Neutrophil (primary cell): ENCODE results near the gene AVPR1A.

Source experiments
- H3K27ac ChIP-seq: fragments of 200-600 bp; sonication (generic); 2 replicates; pipeline ENCODE4 v1.5.1; 2016; ENCODE audit warnings: mild to moderate bottlenecking, moderate library complexity
- H3K27me3 ChIP-seq: fragments of 200-600 bp; sonication (generic); 2 replicates; pipeline ENCODE4 v1.6.0; 2016; ENCODE audit warnings: mild to moderate bottlenecking
- H3K36me3 ChIP-seq: fragments of 200-600 bp; sonication (generic); 2 replicates; pipeline ENCODE4 v1.5.1; 2017
- H3K4me1 ChIP-seq, 2 experiments: fragments of 200-600 bp in 1 of 2; sonication (generic) in 1 of 2; 1 replicate in 1 of 2; 2 replicates in 1 of 2; pipeline versions ENCODE4 v1.5.1 to v1.6.1; 2013 to 2016; ENCODE audit warnings: low read depth in 1 of 2, low read length in 1 of 2, mild to moderate bottlenecking in 1 of 2, moderate library complexity in 1 of 2; ENCODE audit not compliant: control insufficient read depth in 1 of 2, insufficient read depth in 1 of 2
- H3K4me3 ChIP-seq, 2 experiments: fragments of 200-600 bp in 1 of 2; sonication (generic) in 1 of 2; 1 replicate in 1 of 2; 2 replicates in 1 of 2; pipeline ENCODE4 v1.5.1; 2013 to 2016; ENCODE audit warnings: low read depth in 1 of 2, low read length in 1 of 2, mild to moderate bottlenecking in 1 of 2, moderate library complexity in 1 of 2
- H3K9me3 ChIP-seq: fragments of 200-600 bp; sonication (generic); 2 replicates; pipeline ENCODE4 v1.5.1; 2016
- CTCF ChIP-seq: fragments of 200-600 bp; sonication (generic); IDR thresholded peaks from 2 replicates; pipeline ENCODE4 v1.5.1; 2016; ENCODE audit warnings: antibody characterized with exemption

The AVPR1A gene

GRCh38 chr12:63149909-63150712, 890 bp downstream of the AVPR1A start:
- peaks cover 95% of the 10 kb centered on the region for H3K27me3 ChIP-seq
- no peak for TF ChIP-seq CTCF

GRCh38 chr12:63144556-63144955, 6.4 kb downstream of the AVPR1A start:
- no peaks in the 10 kb centered on the region for H3K36me3 ChIP-seq
- H3K4me1 ChIP-seq: no peaks in the 10 kb centered on the region
- peaks cover 65% of the 10 kb centered on the region for H3K27me3 ChIP-seq
- H3K4me3 ChIP-seq: no peak overlapping the region
- no peak overlapping the region for H3K27ac ChIP-seq
- no peaks in the 10 kb centered on the region for H3K9me3 ChIP-seq
- no peak for TF ChIP-seq CTCF

More at GRCh38 chr12:63149909-63150712, 890 bp downstream of the AVPR1A start:
- peaks cover 18 to 25% of the 10 kb centered on the region in 2 experiments for H3K4me1 ChIP-seq
- no peaks in the 10 kb centered on the region for H3K36me3 ChIP-seq
- H3K4me3 ChIP-seq: peak overlapping the region; percentile 4 to 28
- no peaks in the 10 kb centered on the region for H3K9me3 ChIP-seq
- no peak overlapping the region for H3K27ac ChIP-seq

- Histone ChIP-seq H3K4me1 (no peaks in the 10 kb centered on the region), H3K9me3 (no peaks in the 10 kb centered on the region), H3K27me3 (peaks cover 4% of the 10 kb centered on the region), H3K36me3 (no peaks in the 10 kb centered on the region), H3K4me3 (no peak overlapping the region), H3K27ac (no peak overlapping the region)
- TF ChIP-seq CTCF: no peak
Measured at GRCh38 chr12:63138488-63138887, 12.5 kb downstream of the AVPR1A start.

GRCh38 chr12:63133981-63134380, 17.0 kb downstream of the AVPR1A start:
- Histone ChIP-seq H3K27me3 (no peaks in the 10 kb centered on the region), H3K4me1 (no peaks in the 10 kb centered on the region), H3K4me3 (no peak overlapping the region), H3K27ac (no peak overlapping the region), H3K9me3 (no peaks in the 10 kb centered on the region), H3K36me3 (no peaks in the 10 kb centered on the region)
- TF ChIP-seq CTCF: no peak

- TF ChIP-seq CTCF: no peak
- Histone ChIP-seq H3K27me3 (no peaks in the 10 kb centered on the region), H3K4me3 (no peak overlapping the region), H3K4me1 (no peaks in the 10 kb centered on the region), H3K27ac (no peak overlapping the region), H3K36me3 (no peaks in the 10 kb centered on the region), H3K9me3 (no peaks in the 10 kb centered on the region)
Measured at GRCh38 chr12:63132201-63132600, 18.8 kb downstream of the AVPR1A start.
